Measurements from ENCODE around the gene NOP9. TPM values are rescaled to one million over a fixed set of nuclear protein-coding genes. Genes with fewer than 3 reads are reported as not detected.

The NOP9 gene
- total RNA-seq, 4 donors from 2014 or later = 19.8 to 31.2 (median 21.2) TPM

DNA sequence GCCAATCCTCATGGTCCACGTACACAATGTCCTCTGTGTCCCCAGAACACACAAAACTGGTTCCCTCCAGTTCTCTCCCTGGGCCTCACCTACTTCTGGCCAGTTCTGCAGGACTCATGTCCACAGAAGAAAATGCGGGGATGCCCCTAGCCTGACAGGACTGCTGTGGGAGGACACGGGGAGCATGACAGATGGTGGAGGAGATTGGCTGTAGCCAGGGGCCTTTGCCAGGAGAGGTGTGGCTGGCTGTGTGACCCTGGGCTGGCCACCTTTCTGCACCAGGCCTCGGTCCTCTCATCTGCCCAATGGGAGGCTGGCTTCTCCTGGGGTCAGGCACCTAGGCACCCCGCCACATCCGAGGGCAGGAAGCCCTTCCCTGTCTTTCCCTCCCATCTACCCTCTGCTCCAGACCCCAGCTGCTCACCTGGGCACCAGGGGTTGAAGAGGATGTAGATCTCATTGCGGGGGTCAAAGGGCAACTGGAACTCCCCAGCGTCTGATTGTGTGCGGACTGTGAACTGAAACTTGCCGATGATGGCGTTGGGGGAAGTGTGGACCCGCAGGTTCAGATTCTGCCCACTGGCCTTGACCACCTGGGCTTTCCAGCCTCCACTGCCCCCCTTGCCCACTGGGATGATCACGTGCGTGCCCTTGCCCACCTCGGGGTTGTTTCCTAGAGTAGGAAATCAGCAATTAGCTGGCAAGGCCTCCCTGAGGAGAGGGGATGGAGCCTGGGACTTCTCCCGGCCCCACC lies 39.4 kb upstream of the NOP9 start:
- TF ChIP-seq, protein P1, sequence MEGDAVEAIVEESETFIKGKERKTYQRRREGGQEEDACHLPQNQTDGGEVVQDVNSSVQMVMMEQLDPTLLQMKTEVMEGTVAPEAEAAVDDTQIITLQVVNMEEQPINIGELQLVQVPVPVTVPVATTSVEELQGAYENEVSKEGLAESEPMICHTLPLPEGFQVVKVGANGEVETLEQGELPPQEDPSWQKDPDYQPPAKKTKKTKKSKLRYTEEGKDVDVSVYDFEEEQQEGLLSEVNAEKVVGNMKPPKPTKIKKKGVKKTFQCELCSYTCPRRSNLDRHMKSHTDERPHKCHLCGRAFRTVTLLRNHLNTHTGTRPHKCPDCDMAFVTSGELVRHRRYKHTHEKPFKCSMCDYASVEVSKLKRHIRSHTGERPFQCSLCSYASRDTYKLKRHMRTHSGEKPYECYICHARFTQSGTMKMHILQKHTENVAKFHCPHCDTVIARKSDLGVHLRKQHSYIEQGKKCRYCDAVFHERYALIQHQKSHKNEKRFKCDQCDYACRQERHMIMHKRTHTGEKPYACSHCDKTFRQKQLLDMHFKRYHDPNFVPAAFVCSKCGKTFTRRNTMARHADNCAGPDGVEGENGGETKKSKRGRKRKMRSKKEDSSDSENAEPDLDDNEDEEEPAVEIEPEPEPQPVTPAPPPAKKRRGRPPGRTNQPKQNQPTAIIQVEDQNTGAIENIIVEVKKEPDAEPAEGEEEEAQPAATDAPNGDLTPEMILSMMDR (IDR thresholded peaks at IDR 0.05) = no peak
- no peak for TF ChIP-seq EP300 (IDR thresholded peaks at IDR 0.05)
- TF ChIP-seq POLR2A (IDR thresholded peaks at IDR 0.05) = no peak
- no peak for TF ChIP-seq POLR2AphosphoS5 (IDR thresholded peaks at IDR 0.05)
- DNase-seq (ENCODE audit: low spot score in 2 of 2) = no peak
- Histone ChIP-seq H3K4me1 (peaks cover 33% of the 10 kb centered on the region), H3K27ac (peak overlapping the region; percentile 50), H3K9me3 (no peaks in the 10 kb centered on the region), H3K36me3 (peaks cover 16% of the 10 kb centered on the region), H3K4me3 (no peak overlapping the region), H3K27me3 (no peaks in the 10 kb centered on the region)
- WGBS = 87% methylated on average over 13 of the region's 16 CpGs

DNA sequence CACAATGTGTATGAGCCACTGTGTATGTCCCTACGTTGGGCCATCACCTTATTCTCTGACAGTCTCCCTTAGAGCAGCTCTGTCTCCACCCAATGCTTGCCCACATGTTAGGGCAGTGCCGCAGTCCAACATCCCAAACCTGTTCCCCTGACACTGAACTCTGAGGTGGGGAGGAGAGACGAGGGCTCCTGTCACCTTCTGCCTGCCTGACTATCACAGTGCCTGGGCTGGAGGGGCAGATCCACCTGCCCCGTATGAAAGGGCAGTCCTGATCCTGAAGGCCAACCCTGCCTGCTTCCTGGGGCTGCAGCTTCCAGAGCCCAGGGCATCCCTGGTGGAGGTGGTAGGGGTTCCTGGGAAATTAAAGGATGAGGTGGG lies 38.9 kb upstream of the NOP9 start:
- Histone ChIP-seq H3K4me3 (no peak overlapping the region), H3K27ac (no peak overlapping the region), H3K27me3 (no peaks in the 10 kb centered on the region), H3K36me3 (peaks cover 16% of the 10 kb centered on the region), H3K4me1 (peaks cover 33% of the 10 kb centered on the region), H3K9me3 (no peaks in the 10 kb centered on the region)
- no peak for DNase-seq (ENCODE audit: low spot score in 2 of 2)
- 61% methylated on average over 4 of the region's 4 CpGs for WGBS
- TF ChIP-seq, protein P1 (IDR thresholded peaks at IDR 0.05) = no peak
- no peak for TF ChIP-seq EP300 (IDR thresholded peaks at IDR 0.05)
- no peak for TF ChIP-seq POLR2AphosphoS5 (IDR thresholded peaks at IDR 0.05)
- no peak for TF ChIP-seq POLR2A (IDR thresholded peaks at IDR 0.05)

DNA sequence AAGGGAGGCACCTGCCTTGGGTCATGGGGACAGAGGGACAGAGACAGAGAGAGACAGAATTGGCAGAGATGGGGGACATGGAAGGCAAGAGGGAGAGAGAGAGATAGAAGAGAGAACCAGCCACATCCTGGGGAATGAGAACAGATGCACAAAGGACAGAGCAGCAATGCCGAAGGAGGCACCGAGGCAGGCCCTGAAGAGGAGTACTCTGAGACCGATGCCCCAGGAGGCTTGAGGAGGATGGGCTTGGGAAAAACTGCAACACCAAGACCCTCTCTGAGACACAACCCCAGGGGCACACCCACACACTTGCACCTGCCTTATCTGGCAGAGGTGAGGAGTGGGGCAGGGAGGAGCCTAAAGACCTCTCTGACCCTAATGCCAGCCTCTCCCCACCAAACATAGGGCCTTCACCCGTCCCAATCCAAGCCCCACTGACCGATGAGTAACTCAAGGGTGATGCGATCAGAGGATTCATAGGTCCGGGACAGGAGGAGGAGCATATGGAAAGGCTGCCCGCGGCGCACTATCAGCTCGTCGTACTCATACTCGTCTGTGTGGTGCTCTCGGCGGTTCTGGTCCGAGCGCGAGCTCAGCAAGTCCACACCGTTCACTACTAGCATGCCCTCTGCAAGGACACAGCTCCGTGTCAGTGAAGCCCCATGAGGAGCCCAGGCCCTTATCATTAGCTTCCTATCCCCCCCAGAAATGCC lies 38.2 kb upstream of the NOP9 start:
- peak overlapping the region; percentile 24 for H3K27ac ChIP-seq
- WGBS = 91% methylated on average over 15 of the region's 20 CpGs
- H3K4me1 ChIP-seq = peaks cover 33% of the 10 kb centered on the region
- H3K4me3 ChIP-seq = no peak overlapping the region
- no peak for DNase-seq (ENCODE audit: low spot score in 2 of 2)
- no peaks in the 10 kb centered on the region for H3K9me3 ChIP-seq
- no peaks in the 10 kb centered on the region for H3K27me3 ChIP-seq
- peaks cover 17% of the 10 kb centered on the region for H3K36me3 ChIP-seq
- TF ChIP-seq POLR2AphosphoS5 (IDR thresholded peaks at IDR 0.05) (no peak), POLR2A (IDR thresholded peaks at IDR 0.05) (no peak), EP300 (IDR thresholded peaks at IDR 0.05) (no peak)
- TF ChIP-seq, protein P1 (IDR thresholded peaks at IDR 0.05) = no peak

DNA sequence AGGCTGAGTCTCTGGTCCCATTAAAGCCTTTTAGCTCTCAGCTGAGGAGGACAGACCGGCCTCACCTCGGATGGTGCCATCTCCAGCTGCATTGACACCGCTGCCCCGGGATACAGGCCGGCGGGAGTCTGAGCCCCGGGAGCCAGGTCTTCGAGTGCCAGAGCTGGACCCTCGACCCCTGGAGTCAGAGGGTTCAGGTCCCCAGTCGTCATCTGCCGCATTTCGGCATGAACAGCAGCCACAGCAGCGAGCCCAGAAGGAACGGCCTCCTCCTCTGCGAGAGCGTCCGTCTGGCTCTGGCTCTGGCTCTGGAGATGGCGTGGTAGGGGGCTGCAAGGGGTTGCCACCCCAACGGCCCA lies 37.7 kb upstream of the NOP9 start:
- DNase-seq (ENCODE audit: low spot score in 2 of 2) = no peak
- no peak overlapping the region for H3K27ac ChIP-seq
- H3K9me3 ChIP-seq = no peaks in the 10 kb centered on the region
- no peak overlapping the region for H3K4me3 ChIP-seq
- TF ChIP-seq, protein P1 (IDR thresholded peaks at IDR 0.05) = no peak
- TF ChIP-seq EP300 (IDR thresholded peaks at IDR 0.05) (no peak), POLR2AphosphoS5 (IDR thresholded peaks at IDR 0.05) (no peak), POLR2A (IDR thresholded peaks at IDR 0.05) (no peak)
- WGBS = no CpG with 5 or more reads among the region's 19 CpGs
- peaks cover 33% of the 10 kb centered on the region for H3K4me1 ChIP-seq
- peaks cover 22% of the 10 kb centered on the region for H3K36me3 ChIP-seq
- no peaks in the 10 kb centered on the region for H3K27me3 ChIP-seq

All from suprapubic skin (tissue), 4 donors.